Breast epithelium (tissue), 4 donors: ENCODE measurements around the gene DAPK3. TPM values are rescaled to one million over a fixed set of nuclear protein-coding genes. Genes with fewer than 3 reads are reported as not detected.

Experiments
- DNase-seq, 2 donors: peaks; one replicate each; pipeline ENCODE4 v3.0.0-alpha.2; 2019; ENCODE audit warnings: low spot score in 2 of 2
- H3K27ac ChIP-seq, 2 donors: fragments of 200-600 bp; sonication (generic) in 1 of 2; one replicate each; pipeline ENCODE4 v1.5.1; 2016 to 2019; ENCODE audit warnings: mild to moderate bottlenecking in 1 of 2
- H3K27me3 ChIP-seq, 2 donors: fragments of 200-600 bp; sonication (generic) in 1 of 2; one replicate each; pipeline versions ENCODE4 v1.5.1 to v1.6.0; 2017 to 2019; ENCODE audit warnings: control low read depth in 1 of 2, mild to moderate bottlenecking in 1 of 2
- H3K36me3 ChIP-seq: fragments of 200-600 bp; one replicate; pipeline ENCODE4 v1.5.1; 2019
- H3K4me1 ChIP-seq, 2 donors: fragments of 200-600 bp; sonication (generic); one replicate each; pipeline ENCODE4 v1.5.1; 2016 to 2019; ENCODE audit warnings: control low read depth in 1 of 2
- H3K4me3 ChIP-seq, 3 donors: fragments of 200-600 bp; sonication (generic); 1 replicate in 2 of 3; 2 replicates in 1 of 3; pipeline ENCODE4 v1.5.1; 2016 to 2019; ENCODE audit warnings: mild to moderate bottlenecking in 3 of 3, moderate library complexity in 2 of 3
- H3K9me3 ChIP-seq, 2 donors: fragments of 200-600 bp; sonication (generic) in 1 of 2; one replicate each; pipeline ENCODE4 v1.5.1; 2016 to 2019; ENCODE audit warnings: control low read depth in 1 of 2
- POLR2A ChIP-seq: fragments of 450-650 bp; IDR thresholded peaks from one replicate; pipeline ENCODE4 v1.6.1; 2016; ENCODE audit warnings: antibody characterized with exemption, mild to moderate bottlenecking, moderate library complexity
- POLR2AphosphoS5 ChIP-seq, 3 donors: sonication (generic); formaldehyde crosslinking; IDR thresholded peaks; one replicate each; pipeline ENCODE4 v1.6.1; 2017; ENCODE audit warnings: antibody characterized with exemption in 3 of 3
- intact Hi-C: fragments of 100-400 bp; cut with DNase I; formaldehyde crosslinking; loops from one replicate; pipeline ENCODE4 v1.15.1; 2023; ENCODE audit warnings: low total_unique reads
- total RNA-seq, 3 donors: library from RNA; depleted of rRNA; stranded (reverse); fragments of >200 nt; gene quantifications; one replicate each; pipeline ENCODE4 v1.1.0, GENCODE V29; 2016
- TF ChIP-seq, protein P1 (sequence below), 3 donors: fragments of 450-650 bp; IDR thresholded peaks; one replicate each; pipeline ENCODE4 v1.5.1; 2016 to 2017; ENCODE audit warnings: antibody characterized with exemption in 3 of 3, mild to moderate bottlenecking in 3 of 3, moderate library complexity in 3 of 3

Gene DAPK3
- total RNA-seq, 3 donors from 2014 or later, result 60.3 to 68.6 (median 62.6) TPM

DNA sequence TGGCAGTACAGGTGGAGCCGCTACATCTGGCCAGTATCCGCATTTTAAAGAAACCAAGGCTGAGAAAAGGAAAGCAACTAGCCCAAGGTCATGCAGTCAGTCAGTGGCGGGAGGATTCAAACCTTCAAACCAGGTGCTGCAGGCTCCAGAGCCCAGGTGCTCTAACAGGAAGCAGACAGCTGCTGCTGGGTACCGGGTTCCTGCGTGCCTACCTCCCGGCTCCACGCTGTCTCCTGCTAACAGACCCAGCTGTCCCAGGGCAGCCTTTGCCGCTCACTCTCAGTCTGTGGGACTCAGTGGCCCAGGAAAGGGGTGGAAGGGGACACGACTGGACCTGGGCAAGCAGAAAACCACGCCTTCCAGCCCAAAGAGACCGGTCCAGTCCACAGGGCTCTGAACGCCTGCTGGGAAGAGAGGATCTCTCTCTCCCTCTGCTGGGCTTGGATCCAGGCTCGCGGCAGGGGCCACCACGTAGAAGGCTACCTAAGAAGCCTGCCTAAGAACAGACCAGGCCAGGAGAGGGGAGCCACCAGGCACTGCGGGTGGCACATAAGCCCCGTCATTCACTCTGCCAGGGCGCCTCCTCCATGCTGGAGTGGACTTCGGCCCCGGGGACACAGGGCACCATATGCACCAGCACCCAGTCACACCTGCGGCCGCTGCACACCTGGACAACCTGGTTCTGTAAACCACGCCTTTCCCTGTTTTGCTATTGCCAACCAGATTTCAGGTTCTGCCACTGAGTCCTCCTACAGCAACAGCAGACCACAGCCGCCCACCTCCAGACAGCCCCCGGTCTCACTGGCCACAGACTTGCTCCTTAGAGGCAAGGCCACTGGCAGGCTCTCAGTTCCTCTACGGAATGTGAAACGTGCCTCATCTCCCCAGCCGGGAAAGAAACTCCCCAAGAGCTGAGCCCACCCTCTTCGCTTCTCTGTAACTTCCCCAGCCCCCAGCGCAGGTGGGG lies 4.6 kb downstream of the DAPK3 start:
- Histone ChIP-seq H3K36me3 (no peaks in the 10 kb centered on the region), H3K9me3 (no peaks in the 10 kb centered on the region), H3K27ac (peak overlapping the region; percentile 91 to 99), H3K27me3 (no peaks in the 10 kb centered on the region), H3K4me3 (no peak overlapping the region), H3K4me1 (peaks cover 6 to 18% of the 10 kb centered on the region in 2 donors)
- DNase-seq, result no peak
- intact Hi-C loops, result no loop called here
- TF ChIP-seq, protein P1, sequence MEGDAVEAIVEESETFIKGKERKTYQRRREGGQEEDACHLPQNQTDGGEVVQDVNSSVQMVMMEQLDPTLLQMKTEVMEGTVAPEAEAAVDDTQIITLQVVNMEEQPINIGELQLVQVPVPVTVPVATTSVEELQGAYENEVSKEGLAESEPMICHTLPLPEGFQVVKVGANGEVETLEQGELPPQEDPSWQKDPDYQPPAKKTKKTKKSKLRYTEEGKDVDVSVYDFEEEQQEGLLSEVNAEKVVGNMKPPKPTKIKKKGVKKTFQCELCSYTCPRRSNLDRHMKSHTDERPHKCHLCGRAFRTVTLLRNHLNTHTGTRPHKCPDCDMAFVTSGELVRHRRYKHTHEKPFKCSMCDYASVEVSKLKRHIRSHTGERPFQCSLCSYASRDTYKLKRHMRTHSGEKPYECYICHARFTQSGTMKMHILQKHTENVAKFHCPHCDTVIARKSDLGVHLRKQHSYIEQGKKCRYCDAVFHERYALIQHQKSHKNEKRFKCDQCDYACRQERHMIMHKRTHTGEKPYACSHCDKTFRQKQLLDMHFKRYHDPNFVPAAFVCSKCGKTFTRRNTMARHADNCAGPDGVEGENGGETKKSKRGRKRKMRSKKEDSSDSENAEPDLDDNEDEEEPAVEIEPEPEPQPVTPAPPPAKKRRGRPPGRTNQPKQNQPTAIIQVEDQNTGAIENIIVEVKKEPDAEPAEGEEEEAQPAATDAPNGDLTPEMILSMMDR (IDR thresholded peaks at IDR 0.05), result no peak
- TF ChIP-seq POLR2AphosphoS5 (IDR thresholded peaks at IDR 0.05) (no peak), POLR2A (no peak)

DNA sequence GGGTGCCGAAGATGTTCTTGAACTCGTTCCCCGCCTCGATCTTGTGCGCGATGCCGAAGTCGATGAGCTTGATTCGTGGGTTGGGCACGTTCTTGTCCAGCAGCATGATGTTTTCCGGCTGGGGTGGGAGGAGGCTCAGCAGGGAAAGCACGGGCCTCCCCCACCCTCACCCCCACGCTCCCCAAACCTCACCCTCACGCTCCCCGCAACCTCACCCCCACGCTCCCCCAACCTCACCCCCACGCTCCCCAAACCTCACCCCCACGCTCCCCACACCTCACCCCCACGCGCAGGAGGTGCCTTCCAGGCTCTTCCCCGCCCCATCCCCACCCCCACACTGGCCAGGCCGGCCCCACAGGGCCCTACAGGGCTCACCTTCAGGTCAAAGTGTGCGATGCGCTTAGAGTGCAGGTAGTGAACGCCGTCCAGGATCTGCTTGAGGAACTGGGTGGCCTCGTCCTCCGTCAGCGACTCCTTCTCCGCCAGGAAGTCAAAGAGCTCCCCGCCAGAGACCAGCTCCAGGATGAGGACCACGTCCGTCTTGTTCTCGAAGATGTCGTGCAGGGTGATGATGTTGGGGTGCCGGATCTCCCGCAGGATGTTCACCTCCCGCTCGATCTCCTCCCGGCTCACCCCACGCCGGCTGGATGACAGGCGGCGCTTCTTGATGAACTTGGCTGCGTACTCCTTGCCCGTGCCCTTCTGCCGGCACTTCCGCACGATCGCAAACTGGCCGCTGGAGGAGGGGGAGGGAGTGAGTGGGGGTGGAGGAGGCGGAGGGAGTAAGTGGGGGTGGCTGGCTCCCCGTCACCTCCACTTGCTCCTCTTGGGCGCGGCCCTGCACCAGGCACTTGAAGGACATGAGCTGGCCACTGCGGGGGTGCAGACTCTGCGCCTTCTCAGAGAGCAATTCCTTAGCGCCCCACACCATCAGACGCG lies 6.4 kb downstream of the DAPK3 start:
- DNase-seq, result no peak
- no peak overlapping the region for H3K4me3 ChIP-seq
- H3K9me3 ChIP-seq, result no peaks in the 10 kb centered on the region
- H3K36me3 ChIP-seq, result peaks cover 5% of the 10 kb centered on the region
- intact Hi-C loops, result loop anchor here (5.0 kb wide), 1 partner anchor 1317 kb away; no protein-coding TSS in a partner anchor
- no peaks in the 10 kb centered on the region for H3K27me3 ChIP-seq
- H3K27ac ChIP-seq, result no peak overlapping the region
- TF ChIP-seq POLR2A, result no peak
- TF ChIP-seq, protein P1 (IDR thresholded peaks at IDR 0.05), result no peak
- TF ChIP-seq POLR2AphosphoS5 (IDR thresholded peaks at IDR 0.05), result no peak
- peaks cover 6 to 13% of the 10 kb centered on the region in 2 donors for H3K4me1 ChIP-seq

DNA sequence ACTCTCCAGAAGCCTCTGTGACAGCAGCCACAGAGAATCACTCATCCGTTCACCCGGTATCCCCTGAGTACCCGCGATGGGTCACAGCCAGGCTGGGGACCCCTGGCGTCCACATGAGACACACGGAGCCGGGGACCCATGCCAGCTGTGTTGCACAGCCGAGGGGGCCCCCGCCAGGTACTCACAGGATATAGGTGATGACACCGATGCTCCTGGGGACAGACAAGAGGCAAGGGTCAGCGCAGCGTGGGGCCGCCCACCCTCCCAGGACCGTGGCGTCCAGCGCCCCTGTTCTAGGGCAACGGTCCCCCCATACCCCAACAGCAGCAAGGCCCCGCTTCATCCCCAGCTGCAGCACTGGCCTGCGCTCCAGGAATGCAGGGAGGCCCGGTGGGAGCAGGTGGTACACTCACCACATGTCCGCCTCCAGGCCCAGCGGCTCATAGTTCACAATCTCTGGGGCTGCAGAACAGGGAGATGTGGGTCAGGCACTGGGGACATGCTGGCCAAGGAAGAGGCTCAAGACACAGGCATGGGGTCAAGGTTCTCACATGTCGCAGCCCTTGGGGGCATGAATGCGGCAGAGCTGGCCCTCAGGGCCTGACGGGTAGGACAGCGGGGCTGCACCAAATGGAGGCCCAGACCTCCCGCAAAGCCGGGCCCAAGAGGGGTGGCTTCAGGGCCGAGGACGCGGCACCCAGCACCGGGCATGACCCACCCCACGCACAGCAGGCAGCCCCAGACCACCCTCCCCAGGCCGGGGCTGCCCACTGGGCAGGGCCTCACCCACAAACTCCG lies 7.2 kb downstream of the DAPK3 start:
- Histone ChIP-seq H3K9me3 (no peaks in the 10 kb centered on the region), H3K27ac (no peak overlapping the region), H3K4me1 (peaks cover 4 to 6% of the 10 kb centered on the region in 2 donors), H3K27me3 (no peaks in the 10 kb centered on the region), H3K36me3 (peaks cover 13% of the 10 kb centered on the region), H3K4me3 (no peak overlapping the region)
- intact Hi-C loops, result loop anchor here (5.0 kb wide), 1 partner anchor 1316 kb away; no protein-coding TSS in a partner anchor
- TF ChIP-seq POLR2AphosphoS5 (IDR thresholded peaks at IDR 0.05), result peak in 1 of 3 donors; percentile 22
- no peak for TF ChIP-seq POLR2A
- DNase-seq, result no peak

DNA sequence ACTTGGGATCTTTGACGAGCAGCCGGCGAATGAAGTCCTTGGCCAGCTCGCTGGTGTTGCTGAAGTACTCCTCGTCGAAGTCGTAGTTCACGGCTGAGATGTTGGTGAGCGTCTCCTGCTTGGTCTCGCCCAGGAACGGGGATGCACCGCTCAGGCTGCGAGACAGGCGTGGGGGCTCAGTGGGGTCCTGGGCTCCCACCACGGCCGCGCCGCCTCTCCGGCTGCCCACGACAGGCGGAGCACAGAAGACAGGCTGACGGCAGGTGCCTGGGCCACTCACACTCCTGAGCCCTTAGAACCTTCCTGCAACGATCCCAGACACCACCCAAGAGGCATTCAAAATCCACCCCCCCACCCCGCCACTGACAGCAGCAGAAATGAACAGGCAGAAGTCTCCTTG lies 9.9 kb downstream of the DAPK3 start:
- intact Hi-C loops, result loop anchor here (5.0 kb wide), 1 partner anchor 1314 kb away; no protein-coding TSS in a partner anchor
- H3K27ac ChIP-seq, result no peak overlapping the region

More for the DNA sequence above, 9.9 kb downstream of the DAPK3 start:
- H3K36me3 ChIP-seq, result peaks cover 20% of the 10 kb centered on the region
- no peaks in the 10 kb centered on the region for H3K4me1 ChIP-seq
- no peak for TF ChIP-seq POLR2AphosphoS5 (IDR thresholded peaks at IDR 0.05)
- TF ChIP-seq, protein P1 (IDR thresholded peaks at IDR 0.05), result no peak
- TF ChIP-seq POLR2A, result no peak
- no peak overlapping the region for H3K4me3 ChIP-seq
- peak in 1 of 2 donors; percentile 20 for DNase-seq
- no peaks in the 10 kb centered on the region for H3K27me3 ChIP-seq
- H3K9me3 ChIP-seq, result no peaks in the 10 kb centered on the region
